Right renal pelvis (tissue), 4 donors: ENCODE measurements around the gene C16orf74. TPM values are rescaled to one million over a fixed set of nuclear protein-coding genes. Genes with fewer than 3 reads are reported as not detected.

ENCODE experiments used
- DNase-seq, 4 donors: peaks; one replicate each; pipeline ENCODE4 v3.0.0-alpha.2; 2013; ENCODE audit warnings: low read depth in 4 of 4, low spot score in 3 of 4, missing footprints in 1 of 4
- polyA plus RNA-seq, 4 donors: library from polyadenylated mRNA; unstranded; fragments of 120-200 nt; gene quantifications; one replicate each; pipeline ENCODE4 v1.2.1, GENCODE V29; 2013; ENCODE audit not compliant: insufficient read length in 4 of 4

C16orf74 gene
- polyA plus RNA-seq, 4 donors = 2.9 to 4.2 (median 3.3) TPM

DNA sequence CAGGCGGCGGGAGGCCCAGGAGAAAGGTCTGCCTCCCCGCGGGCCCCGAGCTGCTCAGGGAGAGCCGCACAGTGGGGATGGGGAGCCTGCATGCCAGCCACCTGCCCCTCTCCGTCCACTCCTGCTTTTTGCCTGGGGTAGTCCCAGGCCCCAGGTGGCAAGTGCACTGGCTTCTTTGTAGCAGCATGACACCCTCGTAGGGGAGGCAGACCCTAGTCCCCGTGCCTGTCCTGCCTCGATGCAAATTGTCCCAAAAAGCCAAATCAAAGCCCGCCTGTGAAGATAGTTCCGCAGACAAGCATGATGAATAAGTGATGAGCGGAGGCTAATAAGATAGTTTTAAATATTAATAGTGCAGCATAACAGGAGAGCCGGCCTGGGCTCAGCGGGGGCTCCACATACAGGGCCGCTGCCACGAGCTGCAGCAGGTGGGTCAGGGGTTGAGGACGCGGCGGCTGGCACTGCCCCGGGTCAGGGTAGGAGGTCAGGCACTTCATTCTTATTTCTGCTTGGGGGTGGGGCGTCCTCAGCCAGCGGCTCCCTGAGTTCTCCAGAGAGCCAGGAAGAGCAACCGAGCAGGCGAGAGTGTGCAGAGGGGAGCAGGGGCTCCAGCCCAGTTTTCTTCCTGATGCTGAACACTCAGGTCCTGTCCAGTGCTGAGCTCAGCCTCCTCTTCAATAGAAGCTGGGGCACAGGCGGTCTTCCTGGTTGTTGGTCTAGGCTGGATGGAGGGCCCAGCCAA lies 89.0 kb downstream of the C16orf74 start:
- no peak for DNase-seq

DNA sequence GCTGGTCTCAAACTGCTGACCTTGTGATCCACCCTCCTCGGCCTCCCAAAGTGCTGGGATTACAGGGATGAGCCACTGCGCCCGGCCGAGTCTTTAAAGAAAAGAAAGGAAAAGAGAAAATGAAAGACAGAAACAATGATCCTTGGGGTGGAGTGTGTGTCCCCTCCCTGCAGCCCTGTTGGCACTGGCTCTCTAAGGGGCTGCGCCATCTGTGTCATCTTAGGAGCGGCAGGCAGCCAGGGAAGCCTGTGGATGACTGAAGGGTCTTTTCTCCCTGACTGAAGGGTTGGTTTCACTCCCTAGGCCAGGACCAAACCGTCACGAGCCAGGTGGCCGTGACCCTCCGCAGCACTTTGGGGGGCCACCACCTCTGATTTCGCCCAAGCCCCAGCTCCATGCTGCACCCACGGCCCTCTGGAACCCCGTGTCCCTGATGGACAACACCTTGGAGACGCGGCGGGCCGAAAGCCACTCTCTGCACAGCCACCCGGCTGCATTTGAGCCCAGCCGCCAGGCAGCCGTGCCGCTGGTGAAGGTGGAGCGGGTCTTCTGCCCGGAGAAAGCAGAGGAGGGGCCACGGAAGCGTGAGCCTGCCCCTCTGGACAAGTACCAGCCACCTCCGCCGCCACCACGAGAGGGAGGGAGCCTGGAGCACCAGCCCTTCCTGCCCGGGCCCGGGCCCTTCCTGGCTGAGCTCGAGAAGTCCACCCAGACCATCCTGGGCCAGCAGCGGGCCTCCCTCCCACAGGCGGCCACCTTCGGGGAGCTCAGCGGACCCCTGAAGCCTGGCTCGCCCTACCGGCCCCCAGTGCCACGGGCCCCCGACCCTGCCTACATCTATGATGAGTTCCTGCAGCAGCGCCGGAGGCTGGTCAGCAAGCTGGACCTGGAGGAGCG lies 89.8 kb downstream of the C16orf74 start:
- no peak for DNase-seq

DNA sequence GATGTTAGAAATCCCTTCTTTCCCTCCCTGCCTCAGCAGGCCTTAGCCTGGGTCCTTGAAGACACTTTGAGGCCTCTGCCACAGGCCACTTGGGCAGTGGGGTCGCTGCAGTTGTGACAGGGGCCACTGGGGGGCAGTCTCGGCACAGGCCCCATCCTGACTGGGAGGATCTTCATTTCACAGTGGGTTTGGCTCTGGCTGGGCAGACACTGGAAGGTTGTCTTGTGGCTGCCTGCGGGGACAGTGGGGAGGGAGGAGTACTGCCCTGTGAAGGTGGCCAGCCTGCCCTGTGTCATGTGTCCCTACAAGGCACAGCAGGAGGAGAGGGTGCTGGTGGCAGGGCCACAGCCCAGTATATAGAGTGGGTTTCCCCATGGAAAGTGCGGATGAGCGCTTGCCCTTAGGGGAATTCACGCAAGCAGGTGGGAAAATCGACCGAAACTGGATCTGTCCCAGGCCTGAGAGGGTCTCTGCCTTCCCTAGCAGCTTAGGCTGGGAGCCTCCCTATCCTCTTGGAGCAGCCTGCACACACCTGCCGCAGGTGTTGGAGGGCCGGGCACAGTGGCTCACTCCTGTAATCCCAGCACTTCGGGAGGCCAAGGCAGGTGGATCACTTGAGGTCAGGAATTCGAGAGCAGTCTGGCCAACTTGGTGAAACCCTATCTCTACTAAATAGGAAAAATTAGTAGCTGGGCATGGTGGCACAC lies 90.9 kb downstream of the C16orf74 start:
- no peak for DNase-seq

DNA sequence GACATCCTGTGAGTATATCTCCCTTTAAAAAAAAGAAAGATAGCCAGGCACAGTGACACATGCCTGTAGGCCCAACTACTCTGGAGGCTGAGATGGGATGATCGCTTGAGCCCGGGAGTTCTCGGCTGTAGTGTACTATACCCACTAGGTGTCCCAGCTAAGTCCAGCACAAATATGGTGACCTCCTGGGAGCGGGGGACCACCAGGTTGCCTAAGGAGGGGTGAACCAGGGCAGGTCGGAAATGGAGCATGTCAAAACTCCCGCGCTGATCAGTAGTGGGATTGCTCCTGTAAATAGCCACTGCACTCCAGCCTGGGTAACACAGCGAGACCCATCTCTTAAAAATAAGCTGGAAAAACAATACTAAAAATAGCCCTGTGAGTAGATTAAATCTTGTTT lies 91.6 kb downstream of the C16orf74 start:
- DNase-seq = no peak

DNA sequence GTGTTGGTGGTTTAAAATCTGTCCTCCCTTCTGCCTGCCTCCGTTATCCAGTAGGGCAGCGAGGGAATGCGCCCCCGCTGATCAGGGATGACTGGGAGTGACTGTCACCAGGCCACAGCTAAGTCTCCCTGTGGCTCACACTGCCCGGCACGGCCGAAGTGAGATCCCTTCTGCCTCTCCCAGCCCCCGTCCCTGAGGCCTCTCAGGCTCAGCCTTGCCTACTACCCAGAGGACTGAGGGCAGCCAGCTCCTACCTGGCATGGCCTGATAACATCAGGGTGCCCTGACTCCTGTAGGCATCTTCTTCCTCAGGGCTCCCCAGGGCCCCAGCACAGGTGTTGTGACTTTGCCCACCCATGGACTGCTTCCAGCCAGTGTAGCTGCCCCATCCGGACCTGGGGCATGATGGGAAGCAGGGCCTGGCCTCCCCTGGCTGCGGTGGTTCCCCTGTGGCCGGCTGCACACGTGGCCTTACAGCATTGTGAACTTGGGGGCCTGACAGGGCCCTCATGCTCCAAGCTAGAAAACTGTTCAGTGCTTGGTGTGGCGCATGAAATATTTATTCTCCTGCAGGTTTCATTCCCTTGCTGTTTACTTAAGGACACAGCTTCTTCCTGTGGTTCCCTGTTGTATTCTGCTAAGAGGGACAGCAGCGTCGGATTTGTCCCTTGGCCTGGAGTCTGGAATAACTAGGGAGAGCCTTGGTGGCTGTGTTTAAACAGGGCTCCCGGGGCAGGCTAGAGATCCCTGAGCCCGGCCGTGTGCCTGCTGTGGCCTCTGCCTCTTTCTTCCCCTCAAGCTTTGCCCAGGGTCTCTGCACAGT lies 92.2 kb downstream of the C16orf74 start:
- no peak for DNase-seq

DNA sequence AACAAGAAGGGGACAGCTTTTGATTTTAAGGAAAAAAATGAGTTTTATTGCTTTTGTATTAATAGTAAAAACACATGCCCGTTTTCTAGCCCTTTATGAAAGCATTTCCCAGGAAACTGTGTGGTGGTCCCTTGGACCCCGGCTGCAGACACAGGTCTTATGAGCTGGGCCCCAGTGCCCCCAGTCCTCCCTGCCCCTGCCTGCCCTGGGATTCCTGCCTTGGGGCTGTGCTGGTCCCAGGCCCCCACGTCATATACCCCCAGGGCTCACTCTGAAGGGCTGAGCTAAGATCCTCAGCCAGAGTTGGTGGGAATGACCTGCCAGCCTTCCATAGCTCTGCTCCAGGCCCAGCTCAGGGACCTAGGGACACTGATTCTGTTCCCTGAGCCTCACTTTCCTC lies 92.9 kb downstream of the C16orf74 start:
- DNase-seq = no peak

Other genes starting within 250 kb of the C16orf74 start
- gene GSE1, start 137.8 kb downstream of the C16orf74 start, polyA plus RNA-seq = 10 to 100 TPM; 59.5 to 68.7 (median 65.7) TPM
- 10 to 100 TPM; 19.0 to 22.7 (median 20.8) TPM for gene GINS2, start 62.1 kb downstream of the C16orf74 start, polyA plus RNA-seq
- 10 to 100 TPM; 28.9 to 31.8 (median 29.8) TPM for gene EMC8, start 48.4 kb upstream of the C16orf74 start, polyA plus RNA-seq
- 100 to 1,000 TPM; 357 to 440 (median 366) TPM for gene COX4I1, start 48.6 kb upstream of the C16orf74 start, polyA plus RNA-seq
- 1 to 10 TPM; 3.9 to 6.1 (median 5.1) TPM for gene IRF8, start 148.1 kb upstream of the C16orf74 start, polyA plus RNA-seq